Parathyroid adenoma (tissue), 2 donors: ENCODE data around the gene CAMKK1.

Experiments
- H2AFZ ChIP-seq: fragments of 300-600 bp; sonication (generic); one replicate; pipeline ENCODE4 v1.7.0; 2017; ENCODE audit warnings: antibody characterized with exemption, mild to moderate bottlenecking
- H3K27ac ChIP-seq: fragments of 300-600 bp; sonication (generic); one replicate; pipeline ENCODE4 v1.7.0; 2017
- H3K27me3 ChIP-seq: fragments of 300-600 bp; sonication (generic); one replicate; pipeline ENCODE4 v1.7.0; 2017; ENCODE audit warnings: low read length; ENCODE audit not compliant: control insufficient read depth, insufficient read depth
- H3K36me3 ChIP-seq: fragments of 300-600 bp; sonication (generic); one replicate; pipeline ENCODE4 v1.7.0; 2017; ENCODE audit warnings: low read length; ENCODE audit not compliant: control insufficient read depth, insufficient read depth
- H3K4me1 ChIP-seq: fragments of 300-600 bp; sonication (generic); one replicate; pipeline ENCODE4 v1.7.0; 2017; ENCODE audit warnings: control low read depth
- H3K4me2 ChIP-seq: fragments of 300-600 bp; sonication (generic); one replicate; pipeline ENCODE4 v1.7.0; 2017; ENCODE audit warnings: low read length
- H3K4me3 ChIP-seq: fragments of 300-600 bp; sonication (generic); one replicate; pipeline ENCODE4 v1.7.0; 2017; ENCODE audit warnings: low read depth, low read length
- H3K79me2 ChIP-seq: fragments of 300-600 bp; sonication (generic); one replicate; pipeline ENCODE4 v1.7.0; 2017; ENCODE audit warnings: control low read depth
- H3K9ac ChIP-seq: fragments of 300-600 bp; sonication (generic); one replicate; pipeline ENCODE4 v1.7.0; 2017; ENCODE audit warnings: mild to moderate bottlenecking
- H3K9me3 ChIP-seq: fragments of 300-600 bp; sonication (generic); one replicate; pipeline ENCODE4 v1.7.0; 2017; ENCODE audit warnings: low read length; ENCODE audit not compliant: control insufficient read depth
- CTCF ChIP-seq: fragments of 300-600 bp; sonication (generic); IDR thresholded peaks from one replicate; pipeline ENCODE4 v1.7.0; 2017; ENCODE audit warnings: antibody characterized with exemption, mild to moderate bottlenecking
- donor health status: primary hyperparathyroidism.

CAMKK1 gene

GRCh38 chr17:3879186-3879585, 13.7 kb downstream of the CAMKK1 start:
- Histone ChIP-seq H2AFZ (no peak overlapping the region), H3K9me3 (no peaks in the 10 kb centered on the region), H3K9ac (no peak overlapping the region), H3K36me3 (no peaks in the 10 kb centered on the region), H3K79me2 (no peaks in the 10 kb centered on the region), H3K4me3 (no peak overlapping the region), H3K4me2 (no peak overlapping the region), H3K27me3 (no peaks in the 10 kb centered on the region), H3K4me1 (no peaks in the 10 kb centered on the region), H3K27ac (no peak overlapping the region)
- no peak for TF ChIP-seq CTCF

GRCh38 chr17:3877220-3877619, 15.6 kb downstream of the CAMKK1 start:
- no peaks in the 10 kb centered on the region for H3K9me3 ChIP-seq
- H3K27me3 ChIP-seq: no peaks in the 10 kb centered on the region
- H2AFZ ChIP-seq: no peak overlapping the region
- H3K9ac ChIP-seq: no peak overlapping the region
- no peak overlapping the region for H3K4me3 ChIP-seq
- H3K4me1 ChIP-seq: no peaks in the 10 kb centered on the region
- no peak overlapping the region for H3K4me2 ChIP-seq
- no peaks in the 10 kb centered on the region for H3K79me2 ChIP-seq
- H3K36me3 ChIP-seq: no peaks in the 10 kb centered on the region
- no peak for TF ChIP-seq CTCF
- no peak overlapping the region for H3K27ac ChIP-seq

GRCh38 chr17:3875317-3875716, 17.5 kb downstream of the CAMKK1 start:
- H3K27me3 ChIP-seq: no peaks in the 10 kb centered on the region
- H3K36me3 ChIP-seq: no peaks in the 10 kb centered on the region
- no peak for TF ChIP-seq CTCF
- no peak overlapping the region for H3K4me3 ChIP-seq
- H3K9me3 ChIP-seq: no peaks in the 10 kb centered on the region
- H3K4me1 ChIP-seq: no peaks in the 10 kb centered on the region
- H3K79me2 ChIP-seq: no peaks in the 10 kb centered on the region
- H2AFZ ChIP-seq: no peak overlapping the region
- no peak overlapping the region for H3K27ac ChIP-seq
- H3K9ac ChIP-seq: no peak overlapping the region
- H3K4me2 ChIP-seq: no peak overlapping the region

- Histone ChIP-seq H3K4me3 (no peak overlapping the region), H3K36me3 (no peaks in the 10 kb centered on the region), H2AFZ (no peak overlapping the region), H3K9ac (no peak overlapping the region), H3K27me3 (no peaks in the 10 kb centered on the region), H3K79me2 (no peaks in the 10 kb centered on the region), H3K27ac (no peak overlapping the region), H3K4me1 (no peaks in the 10 kb centered on the region), H3K9me3 (no peaks in the 10 kb centered on the region), H3K4me2 (no peak overlapping the region)
- no peak for TF ChIP-seq CTCF
These were observed 19.0 kb downstream of the CAMKK1 start for GRCh38 chr17:3873862-3874261.

GRCh38 chr17:3870871-3871306, 22.0 kb downstream of the CAMKK1 start:
- Histone ChIP-seq H3K4me2 (no peak overlapping the region), H3K9ac (no peak overlapping the region), H2AFZ (no peak overlapping the region), H3K9me3 (no peaks in the 10 kb centered on the region), H3K4me3 (no peak overlapping the region), H3K36me3 (no peaks in the 10 kb centered on the region), H3K27ac (no peak overlapping the region), H3K79me2 (no peaks in the 10 kb centered on the region), H3K4me1 (no peaks in the 10 kb centered on the region), H3K27me3 (no peaks in the 10 kb centered on the region)
- no peak for TF ChIP-seq CTCF
